ENCODE data around the gene RNF152.

RNF152 gene

DNA sequence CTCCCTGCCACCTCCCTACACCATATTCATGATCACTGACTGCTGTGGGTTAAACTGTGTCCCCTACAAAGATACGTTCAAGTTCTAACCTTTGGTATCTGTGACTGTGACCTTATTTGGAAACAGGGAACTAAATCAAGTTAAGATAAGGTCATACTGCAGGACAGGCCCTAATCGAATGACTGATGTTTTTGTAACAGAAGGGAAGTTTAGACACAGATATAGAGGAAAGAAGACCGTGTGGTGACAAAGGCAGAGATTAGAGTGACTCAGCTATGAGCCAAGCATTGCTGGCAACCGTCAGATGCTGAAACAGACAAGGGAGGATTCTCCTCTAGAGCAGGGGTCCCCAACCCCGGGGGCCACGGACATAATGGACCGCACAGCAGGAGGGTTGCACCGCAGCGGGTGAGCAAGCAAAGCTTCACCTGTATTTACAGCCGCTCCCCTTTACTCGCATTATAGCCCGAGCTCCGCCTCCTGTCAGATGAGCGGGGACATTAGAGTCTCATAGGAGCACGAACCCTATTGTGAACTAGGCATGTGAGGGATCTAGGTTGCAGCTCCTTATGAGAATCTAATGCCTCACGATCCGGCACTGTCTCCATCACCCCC is 28.9 kb upstream of the RNF152 start:
- H3K9me3 ChIP-seq (ENCODE audit: control insufficient read depth, low read length), result no peaks in the 10 kb centered on the region
- H3K27ac ChIP-seq (ENCODE audit: insufficient read depth, low read depth, low read length, poor library complexity, severe bottlenecking), result no peak overlapping the region
- WGBS, 2 experiments, result 87% methylated on average over 15 to 17 of the region's 17 CpGs

DNA sequence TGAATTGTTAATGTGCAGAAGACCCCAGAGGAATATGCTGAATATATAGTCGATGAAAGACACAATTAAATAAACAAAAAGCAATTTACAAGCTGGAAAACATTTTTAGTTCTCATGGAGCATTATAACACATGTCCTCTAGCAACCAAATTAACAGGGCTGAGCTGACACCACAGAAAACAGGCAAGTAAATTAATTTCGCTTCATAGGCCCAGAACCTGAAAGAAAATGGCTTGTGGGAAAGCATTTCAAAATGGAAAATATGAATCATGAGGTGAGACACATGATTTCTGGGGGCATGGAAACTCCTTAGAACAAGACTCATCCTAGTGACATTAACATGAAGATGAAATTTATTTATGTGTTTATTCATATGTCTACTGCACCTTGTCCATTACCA is 25.0 kb upstream of the RNF152 start:
- Histone ChIP-seq H3K36me3 (ENCODE audit: control insufficient read depth, insufficient read depth, low read length) (no peaks in the 10 kb centered on the region), H3K4me1 (ENCODE audit: control insufficient read depth, insufficient read depth, low read length) (no peaks in the 10 kb centered on the region), H3K9me3 (ENCODE audit: control insufficient read depth, low read length) (no peaks in the 10 kb centered on the region), H3K27ac (ENCODE audit: insufficient read depth, low read depth, low read length, poor library complexity, severe bottlenecking) (no peak overlapping the region), H3K27me3 (ENCODE audit: control insufficient read depth, insufficient read depth, low read length, poor library complexity, severe bottlenecking) (no peaks in the 10 kb centered on the region), H3K4me3 (ENCODE audit: insufficient read depth, low read depth, low read length) (no peak overlapping the region)
- 89 to 99% methylated on average over 2 of the region's 2 CpGs for WGBS, 2 experiments

More for the DNA sequence above, 28.9 kb upstream of the RNF152 start:
- Histone ChIP-seq H3K27me3 (ENCODE audit: control insufficient read depth, insufficient read depth, low read length, poor library complexity, severe bottlenecking) (no peaks in the 10 kb centered on the region), H3K4me3 (ENCODE audit: insufficient read depth, low read depth, low read length) (no peak overlapping the region), H3K36me3 (ENCODE audit: control insufficient read depth, insufficient read depth, low read length) (no peaks in the 10 kb centered on the region), H3K4me1 (ENCODE audit: control insufficient read depth, insufficient read depth, low read length) (no peaks in the 10 kb centered on the region)

DNA sequence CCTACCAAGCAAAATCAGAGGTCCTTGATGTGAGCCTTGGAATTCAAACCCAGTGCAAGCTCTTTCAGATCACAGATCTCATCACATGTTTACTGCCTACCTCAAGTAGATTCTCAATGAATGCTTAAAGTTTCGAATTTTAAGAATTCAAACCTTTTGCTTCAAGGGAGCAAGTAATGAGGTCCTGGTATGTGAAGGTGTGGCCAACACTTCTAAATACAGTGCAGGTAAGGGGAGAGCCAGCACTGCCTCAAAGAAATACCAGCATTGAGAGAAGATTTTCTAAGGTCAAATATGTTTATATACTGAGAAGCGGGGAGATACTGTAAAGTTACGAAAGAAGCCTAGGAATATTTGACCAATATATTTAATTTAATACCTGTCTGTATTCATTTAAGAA is 19.7 kb upstream of the RNF152 start:
- no peaks in the 10 kb centered on the region for H3K27me3 ChIP-seq (ENCODE audit: control insufficient read depth, insufficient read depth, low read length, poor library complexity, severe bottlenecking)
- H3K27ac ChIP-seq (ENCODE audit: insufficient read depth, low read depth, low read length, poor library complexity, severe bottlenecking), result no peak overlapping the region
- 92 to 100% methylated on average over 1 to 3 of the region's 3 CpGs for WGBS, 2 experiments
- no peaks in the 10 kb centered on the region for H3K36me3 ChIP-seq (ENCODE audit: control insufficient read depth, insufficient read depth, low read length)
- H3K9me3 ChIP-seq (ENCODE audit: control insufficient read depth, low read length), result no peaks in the 10 kb centered on the region
- H3K4me1 ChIP-seq (ENCODE audit: control insufficient read depth, insufficient read depth, low read length), result no peaks in the 10 kb centered on the region
- H3K4me3 ChIP-seq (ENCODE audit: insufficient read depth, low read depth, low read length), result no peak overlapping the region

DNA sequence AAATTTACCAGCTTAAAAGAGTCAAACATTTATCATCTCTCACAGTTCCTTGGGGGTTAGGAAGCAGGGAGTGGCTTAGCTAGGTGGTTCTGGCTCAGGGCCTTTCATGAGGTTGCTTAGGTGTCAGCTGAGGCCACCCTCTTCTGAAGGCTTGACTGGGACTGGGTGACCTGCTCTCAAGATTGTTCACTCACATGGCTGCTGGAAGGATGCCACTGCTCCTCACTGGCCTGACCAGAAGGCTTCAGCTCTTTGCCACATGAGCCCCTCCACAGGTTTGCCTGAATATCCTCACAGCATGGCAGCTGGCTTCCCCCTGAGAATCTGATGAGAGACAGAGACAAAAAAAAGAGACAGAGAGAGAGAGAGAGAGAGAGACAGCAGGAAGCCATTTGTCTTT is 17.3 kb upstream of the RNF152 start:
- no peak overlapping the region for H3K27ac ChIP-seq (ENCODE audit: insufficient read depth, low read depth, low read length, poor library complexity, severe bottlenecking)
- no peak overlapping the region for H3K4me3 ChIP-seq (ENCODE audit: insufficient read depth, low read depth, low read length)
- H3K4me1 ChIP-seq (ENCODE audit: control insufficient read depth, insufficient read depth, low read length), result no peaks in the 10 kb centered on the region
- H3K9me3 ChIP-seq (ENCODE audit: control insufficient read depth, low read length), result no peaks in the 10 kb centered on the region
- no peaks in the 10 kb centered on the region for H3K36me3 ChIP-seq (ENCODE audit: control insufficient read depth, insufficient read depth, low read length)
- H3K27me3 ChIP-seq (ENCODE audit: control insufficient read depth, insufficient read depth, low read length, poor library complexity, severe bottlenecking), result no peaks in the 10 kb centered on the region

DNA sequence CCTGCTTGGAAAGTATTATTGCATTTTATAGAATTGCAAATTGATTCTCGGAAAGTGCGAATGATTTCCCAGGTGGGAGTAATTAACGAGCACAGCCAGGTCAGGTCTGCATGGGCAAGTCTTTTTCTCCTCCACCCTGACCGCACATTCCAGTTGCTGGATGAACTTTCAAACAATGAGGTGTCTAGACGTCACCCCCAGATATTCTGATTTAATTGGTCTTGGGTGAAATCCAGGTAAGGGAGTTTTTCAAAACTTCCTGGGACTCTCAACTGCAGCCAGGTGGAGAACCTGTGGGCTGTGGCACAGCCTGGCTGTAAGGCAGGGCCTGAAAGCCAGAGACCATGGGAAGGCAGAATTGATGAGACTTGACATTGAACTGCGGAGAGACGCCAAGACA is 15.9 kb upstream of the RNF152 start:
- no peak overlapping the region for H3K4me3 ChIP-seq (ENCODE audit: insufficient read depth, low read depth, low read length)
- no peaks in the 10 kb centered on the region for H3K36me3 ChIP-seq (ENCODE audit: control insufficient read depth, insufficient read depth, low read length)
- no peaks in the 10 kb centered on the region for H3K27me3 ChIP-seq (ENCODE audit: control insufficient read depth, insufficient read depth, low read length, poor library complexity, severe bottlenecking)
- H3K9me3 ChIP-seq (ENCODE audit: control insufficient read depth, low read length), result no peaks in the 10 kb centered on the region
- H3K4me1 ChIP-seq (ENCODE audit: control insufficient read depth, insufficient read depth, low read length), result no peaks in the 10 kb centered on the region
- WGBS, 2 experiments, result 89 to 95% methylated on average over 7 of the region's 7 CpGs
- H3K27ac ChIP-seq (ENCODE audit: insufficient read depth, low read depth, low read length, poor library complexity, severe bottlenecking), result no peak overlapping the region

DNA sequence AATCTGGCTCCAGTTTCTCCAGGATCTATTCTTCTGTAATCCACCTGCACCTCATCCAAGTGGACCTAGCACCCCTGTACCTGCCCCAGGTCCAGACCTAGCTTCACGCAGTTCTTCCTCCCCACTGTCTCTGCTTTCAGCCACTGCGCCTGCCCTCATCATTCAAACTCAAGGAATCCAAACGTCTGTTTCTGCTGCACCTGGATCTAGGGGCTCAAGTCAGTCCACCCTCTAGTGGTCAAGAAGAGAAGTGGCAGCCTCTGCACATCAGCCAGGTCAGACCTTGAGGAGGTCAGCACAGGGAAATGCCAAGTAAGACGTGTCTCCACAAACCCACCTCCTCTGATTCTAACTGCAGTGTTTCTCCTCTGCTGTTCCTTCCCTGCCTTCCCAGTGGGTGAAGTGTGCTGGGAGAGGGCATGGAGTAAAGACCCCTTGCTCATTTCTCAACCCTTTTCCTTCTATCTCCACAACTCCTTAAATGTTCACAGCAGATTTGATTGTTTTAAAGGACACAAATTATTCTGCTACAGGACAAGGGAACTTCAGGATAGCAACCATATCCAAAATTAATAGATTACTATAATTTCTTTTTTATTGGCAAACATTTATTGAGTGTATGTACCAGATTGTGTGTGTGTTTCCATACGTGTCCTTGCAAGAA is 8.6 kb upstream of the RNF152 start:
- Histone ChIP-seq H3K4me1 (ENCODE audit: control insufficient read depth, insufficient read depth, low read length) (peaks cover 4% of the 10 kb centered on the region), H3K9me3 (ENCODE audit: control insufficient read depth, low read length) (no peaks in the 10 kb centered on the region), H3K27me3 (ENCODE audit: control insufficient read depth, insufficient read depth, low read length, poor library complexity, severe bottlenecking) (no peaks in the 10 kb centered on the region), H3K27ac (ENCODE audit: insufficient read depth, low read depth, low read length, poor library complexity, severe bottlenecking) (no peak overlapping the region), H3K36me3 (ENCODE audit: control insufficient read depth, insufficient read depth, low read length) (no peaks in the 10 kb centered on the region), H3K4me3 (ENCODE audit: insufficient read depth, low read depth, low read length) (no peak overlapping the region)
- 46 to 49% methylated on average over 5 of the region's 5 CpGs for WGBS, 2 experiments

DNA sequence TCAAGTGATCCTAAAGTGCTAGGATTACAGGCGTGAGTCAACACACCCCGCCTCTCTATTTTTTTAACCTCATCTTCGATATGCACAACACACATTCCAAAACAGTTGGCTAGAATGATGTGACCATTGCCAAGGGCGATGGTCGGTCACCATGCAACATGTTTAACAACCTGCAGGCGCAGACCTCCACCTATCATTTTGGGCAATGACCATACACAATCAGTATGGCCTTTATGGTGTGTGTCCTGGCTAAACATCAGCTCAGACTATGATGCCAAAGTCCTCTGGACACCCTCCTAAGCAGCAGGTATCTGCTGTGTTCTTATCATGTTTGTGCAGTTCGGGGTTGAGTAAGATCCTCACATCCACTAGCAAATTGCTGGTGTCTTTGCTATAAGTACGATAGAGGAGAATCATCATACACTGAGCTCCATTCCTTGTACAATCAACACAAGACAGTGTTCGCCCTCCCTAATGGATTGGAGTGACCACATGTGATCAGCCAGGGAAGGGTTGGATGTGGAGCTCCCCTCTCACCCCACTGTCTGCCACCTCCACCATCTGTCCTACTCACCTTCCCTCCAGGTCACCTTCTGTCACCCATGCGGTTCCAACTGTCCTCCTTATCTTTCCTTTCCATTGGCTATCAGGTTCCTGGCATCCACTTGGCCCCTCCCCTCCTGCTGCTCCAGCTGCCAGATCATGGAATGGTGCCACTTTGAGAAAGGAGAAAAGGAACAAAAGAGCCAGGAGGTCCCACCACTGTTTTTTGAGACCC is 7.9 kb upstream of the RNF152 start:
- no peaks in the 10 kb centered on the region for H3K27me3 ChIP-seq (ENCODE audit: control insufficient read depth, insufficient read depth, low read length, poor library complexity, severe bottlenecking)
- H3K27ac ChIP-seq (ENCODE audit: insufficient read depth, low read depth, low read length, poor library complexity, severe bottlenecking), result no peak overlapping the region
- 83 to 85% methylated on average over 10 of the region's 10 CpGs for WGBS, 2 experiments
- peaks cover 4% of the 10 kb centered on the region for H3K4me1 ChIP-seq (ENCODE audit: control insufficient read depth, insufficient read depth, low read length)
- no peaks in the 10 kb centered on the region for H3K9me3 ChIP-seq (ENCODE audit: control insufficient read depth, low read length)
- no peaks in the 10 kb centered on the region for H3K36me3 ChIP-seq (ENCODE audit: control insufficient read depth, insufficient read depth, low read length)
- H3K4me3 ChIP-seq (ENCODE audit: insufficient read depth, low read depth, low read length), result no peak overlapping the region

DNA sequence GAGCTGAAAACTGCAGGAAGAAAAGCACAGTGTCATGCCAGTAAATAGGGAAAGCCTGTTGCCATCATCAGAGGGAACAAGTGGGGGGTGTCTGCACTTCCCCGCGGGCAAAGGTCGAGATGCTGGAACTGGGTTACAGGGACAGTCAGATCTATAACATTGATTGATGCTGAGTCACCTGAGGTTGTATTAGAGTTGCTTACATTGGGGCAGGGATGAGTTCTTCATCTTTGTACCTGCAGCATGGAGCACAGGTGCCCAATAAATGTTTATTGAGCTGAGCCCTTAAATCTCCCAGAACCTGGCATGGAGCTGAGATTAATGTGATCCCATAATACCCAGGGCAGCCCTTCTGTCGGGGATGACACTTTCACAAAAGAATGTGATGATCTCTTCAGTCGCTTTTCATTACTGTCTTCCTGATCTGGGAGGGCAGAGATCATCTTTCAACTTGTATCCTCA is 5.9 kb upstream of the RNF152 start:
- WGBS, 2 experiments, result 75 to 87% methylated on average over 5 of the region's 5 CpGs
- peaks cover 11% of the 10 kb centered on the region for H3K4me1 ChIP-seq (ENCODE audit: control insufficient read depth, insufficient read depth, low read length)

DNA sequence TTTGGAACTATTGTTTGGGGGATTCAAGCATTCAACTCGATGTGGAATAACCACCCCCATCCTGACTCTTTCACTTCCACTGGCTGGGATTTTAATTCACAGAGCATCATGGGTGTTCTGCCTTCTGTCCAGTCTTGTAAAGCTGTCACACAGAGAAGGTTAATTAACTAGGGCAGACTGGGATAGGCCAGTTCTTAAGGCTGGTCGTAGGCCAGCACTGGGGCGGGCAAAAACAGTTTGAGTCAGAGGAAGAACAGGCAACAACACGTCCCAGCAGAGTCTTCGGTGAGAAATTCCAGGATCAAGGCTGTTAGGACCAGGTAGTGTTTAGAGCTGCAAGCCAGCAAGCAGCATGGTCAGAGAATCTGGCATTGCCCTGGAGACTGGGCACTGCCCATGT is 4.0 kb upstream of the RNF152 start:
- Histone ChIP-seq H3K4me1 (ENCODE audit: control insufficient read depth, insufficient read depth, low read length) (peaks cover 19% of the 10 kb centered on the region), H3K4me3 (ENCODE audit: insufficient read depth, low read depth, low read length) (no peak overlapping the region), H3K27me3 (ENCODE audit: control insufficient read depth, insufficient read depth, low read length, poor library complexity, severe bottlenecking) (peaks cover 19% of the 10 kb centered on the region), H3K36me3 (ENCODE audit: control insufficient read depth, insufficient read depth, low read length) (no peaks in the 10 kb centered on the region), H3K27ac (ENCODE audit: insufficient read depth, low read depth, low read length, poor library complexity, severe bottlenecking) (peak overlapping the region; percentile 53), H3K9me3 (ENCODE audit: control insufficient read depth, low read length) (no peaks in the 10 kb centered on the region)
- 39 to 43% methylated on average over 5 of the region's 5 CpGs for WGBS, 2 experiments

More for the DNA sequence above, 5.9 kb upstream of the RNF152 start:
- Histone ChIP-seq H3K4me3 (ENCODE audit: insufficient read depth, low read depth, low read length) (no peak overlapping the region), H3K27ac (ENCODE audit: insufficient read depth, low read depth, low read length, poor library complexity, severe bottlenecking) (no peak overlapping the region), H3K9me3 (ENCODE audit: control insufficient read depth, low read length) (no peaks in the 10 kb centered on the region), H3K27me3 (ENCODE audit: control insufficient read depth, insufficient read depth, low read length, poor library complexity, severe bottlenecking) (peaks cover 4% of the 10 kb centered on the region), H3K36me3 (ENCODE audit: control insufficient read depth, insufficient read depth, low read length) (no peaks in the 10 kb centered on the region)

DNA sequence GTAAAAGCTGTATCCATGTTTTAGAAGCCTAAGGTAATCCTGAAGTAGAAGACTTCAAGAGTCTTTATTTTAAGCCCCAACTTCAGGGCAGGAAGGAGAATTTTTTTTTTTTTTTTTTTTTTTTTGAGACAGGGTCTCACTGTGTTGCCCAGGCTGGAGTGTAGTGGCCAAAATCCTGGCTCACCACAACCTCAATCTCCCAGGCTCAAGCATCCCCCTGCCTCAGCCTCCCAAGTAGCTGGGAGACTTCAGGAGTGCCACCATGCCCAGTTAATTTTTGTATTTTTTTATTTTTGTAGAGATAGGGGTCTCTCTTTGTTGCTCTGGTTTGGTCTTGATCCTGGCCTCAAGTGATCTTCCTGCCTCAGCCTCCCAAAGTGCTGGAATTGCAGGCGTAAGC is 3.3 kb upstream of the RNF152 start:
- peaks cover 19% of the 10 kb centered on the region for H3K4me1 ChIP-seq (ENCODE audit: control insufficient read depth, insufficient read depth, low read length)
- WGBS, 2 experiments, result 67 to 84% methylated on average over 1 of the region's 1 CpG

More for the DNA sequence above, 3.3 kb upstream of the RNF152 start:
- no peak overlapping the region for H3K4me3 ChIP-seq (ENCODE audit: insufficient read depth, low read depth, low read length)
- no peaks in the 10 kb centered on the region for H3K36me3 ChIP-seq (ENCODE audit: control insufficient read depth, insufficient read depth, low read length)
- H3K27me3 ChIP-seq (ENCODE audit: control insufficient read depth, insufficient read depth, low read length, poor library complexity, severe bottlenecking), result peaks cover 24% of the 10 kb centered on the region
- no peaks in the 10 kb centered on the region for H3K9me3 ChIP-seq (ENCODE audit: control insufficient read depth, low read length)
- peak overlapping the region; percentile 30 for H3K27ac ChIP-seq (ENCODE audit: insufficient read depth, low read depth, low read length, poor library complexity, severe bottlenecking)
